ENCODE results near the gene MED15.

The MED15 gene, protein sequence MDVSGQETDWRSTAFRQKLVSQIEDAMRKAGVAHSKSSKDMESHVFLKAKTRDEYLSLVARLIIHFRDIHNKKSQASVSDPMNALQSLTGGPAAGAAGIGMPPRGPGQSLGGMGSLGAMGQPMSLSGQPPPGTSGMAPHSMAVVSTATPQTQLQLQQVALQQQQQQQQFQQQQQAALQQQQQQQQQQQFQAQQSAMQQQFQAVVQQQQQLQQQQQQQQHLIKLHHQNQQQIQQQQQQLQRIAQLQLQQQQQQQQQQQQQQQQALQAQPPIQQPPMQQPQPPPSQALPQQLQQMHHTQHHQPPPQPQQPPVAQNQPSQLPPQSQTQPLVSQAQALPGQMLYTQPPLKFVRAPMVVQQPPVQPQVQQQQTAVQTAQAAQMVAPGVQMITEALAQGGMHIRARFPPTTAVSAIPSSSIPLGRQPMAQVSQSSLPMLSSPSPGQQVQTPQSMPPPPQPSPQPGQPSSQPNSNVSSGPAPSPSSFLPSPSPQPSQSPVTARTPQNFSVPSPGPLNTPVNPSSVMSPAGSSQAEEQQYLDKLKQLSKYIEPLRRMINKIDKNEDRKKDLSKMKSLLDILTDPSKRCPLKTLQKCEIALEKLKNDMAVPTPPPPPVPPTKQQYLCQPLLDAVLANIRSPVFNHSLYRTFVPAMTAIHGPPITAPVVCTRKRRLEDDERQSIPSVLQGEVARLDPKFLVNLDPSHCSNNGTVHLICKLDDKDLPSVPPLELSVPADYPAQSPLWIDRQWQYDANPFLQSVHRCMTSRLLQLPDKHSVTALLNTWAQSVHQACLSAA

DNA sequence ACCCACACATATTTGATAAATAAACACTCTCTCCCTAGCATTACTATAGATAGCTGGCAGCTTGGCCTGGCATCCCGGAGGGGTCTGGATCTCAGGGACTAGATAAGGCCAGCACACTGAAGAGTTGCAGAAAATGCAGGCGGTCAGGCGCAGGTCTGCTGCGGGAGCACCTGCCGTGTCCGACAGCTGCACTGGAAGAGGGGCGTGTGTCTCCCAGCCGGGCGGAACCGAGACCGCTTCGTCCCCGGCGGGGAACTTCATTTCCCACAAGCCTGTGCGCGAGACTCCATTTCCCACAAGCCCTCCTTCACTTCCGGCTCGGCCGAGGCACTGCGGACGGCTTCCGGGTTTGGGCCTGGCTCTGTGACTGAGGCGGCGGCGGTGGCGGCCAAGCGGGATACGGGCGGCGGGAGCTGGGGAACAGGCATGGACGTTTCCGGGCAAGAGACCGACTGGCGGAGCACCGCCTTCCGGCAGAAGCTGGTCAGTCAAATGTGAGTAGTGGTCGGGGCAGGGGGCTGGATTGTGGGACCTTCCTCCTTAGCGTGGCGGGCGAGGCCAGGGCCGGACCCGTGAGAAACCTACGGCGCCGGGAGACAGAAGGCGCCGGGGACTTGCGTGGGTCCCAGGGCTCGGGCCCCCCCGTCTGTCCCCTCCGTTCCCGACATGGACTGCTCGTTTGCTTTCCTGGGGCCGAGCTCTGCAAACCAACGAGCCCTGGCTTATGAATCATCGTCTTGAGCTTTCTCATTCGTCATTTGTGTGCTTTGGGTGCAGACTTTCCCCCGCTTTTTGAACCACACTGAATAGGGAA lies at the start of gene MED15:
MED15 (plus strand) TSS at position 358 of the 814 bp plus-strand sequence; CDS start at position 427, 69 bp downstream.
- TF ChIP-seq, protein P1, sequence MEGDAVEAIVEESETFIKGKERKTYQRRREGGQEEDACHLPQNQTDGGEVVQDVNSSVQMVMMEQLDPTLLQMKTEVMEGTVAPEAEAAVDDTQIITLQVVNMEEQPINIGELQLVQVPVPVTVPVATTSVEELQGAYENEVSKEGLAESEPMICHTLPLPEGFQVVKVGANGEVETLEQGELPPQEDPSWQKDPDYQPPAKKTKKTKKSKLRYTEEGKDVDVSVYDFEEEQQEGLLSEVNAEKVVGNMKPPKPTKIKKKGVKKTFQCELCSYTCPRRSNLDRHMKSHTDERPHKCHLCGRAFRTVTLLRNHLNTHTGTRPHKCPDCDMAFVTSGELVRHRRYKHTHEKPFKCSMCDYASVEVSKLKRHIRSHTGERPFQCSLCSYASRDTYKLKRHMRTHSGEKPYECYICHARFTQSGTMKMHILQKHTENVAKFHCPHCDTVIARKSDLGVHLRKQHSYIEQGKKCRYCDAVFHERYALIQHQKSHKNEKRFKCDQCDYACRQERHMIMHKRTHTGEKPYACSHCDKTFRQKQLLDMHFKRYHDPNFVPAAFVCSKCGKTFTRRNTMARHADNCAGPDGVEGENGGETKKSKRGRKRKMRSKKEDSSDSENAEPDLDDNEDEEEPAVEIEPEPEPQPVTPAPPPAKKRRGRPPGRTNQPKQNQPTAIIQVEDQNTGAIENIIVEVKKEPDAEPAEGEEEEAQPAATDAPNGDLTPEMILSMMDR (IDR thresholded peaks at IDR 0.05; ENCODE audit: unreplicated experiment in 3 of 3) = no peak

DNA sequence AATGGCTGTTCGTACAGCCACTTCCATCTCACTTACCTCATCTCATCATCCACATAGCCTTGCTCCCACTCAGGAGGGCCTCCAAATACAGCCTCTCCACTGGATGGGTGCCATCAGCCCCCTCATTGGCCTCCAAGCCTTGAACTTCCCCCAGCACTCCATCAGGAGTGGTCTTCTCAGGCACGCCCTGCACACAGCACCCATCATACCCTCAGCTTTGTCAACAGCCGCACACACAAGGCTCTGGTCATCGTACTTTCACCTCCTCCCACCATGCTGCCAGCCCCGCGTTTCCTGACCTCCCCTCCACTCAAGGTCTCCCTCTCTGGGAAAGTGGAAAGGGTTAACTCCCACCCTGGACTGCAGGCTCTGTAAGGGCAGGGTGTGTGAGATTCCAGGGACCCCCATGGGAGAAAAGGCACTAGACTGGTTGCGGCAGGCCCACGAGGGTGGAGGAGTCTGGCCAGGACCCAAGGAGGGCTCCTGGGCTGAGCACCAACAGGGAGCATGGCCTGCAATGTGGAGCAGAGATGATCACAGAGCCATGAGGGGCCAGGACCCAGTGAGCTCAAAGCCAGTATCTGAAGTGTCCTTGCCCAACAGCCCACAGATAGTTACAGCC lies 48.8 kb upstream of the MED15 start:
- Mint-ChIP-seq H3K36me3 (ENCODE audit: low read depth) (peaks cover 40% of the 10 kb centered on the region), H3K4me1 (peaks cover 21% of the 10 kb centered on the region), H3K27me3 (ENCODE audit: low read depth) (no peaks in the 10 kb centered on the region), H3K9me3 (no peaks in the 10 kb centered on the region), H3K27ac (no peak overlapping the region), H3K4me3 (no peak overlapping the region)
- TF ChIP-seq, protein P1 (IDR thresholded peaks at IDR 0.05; ENCODE audit: unreplicated experiment in 3 of 3) = no peak

More for the DNA sequence above, at the start of gene MED15:
- H3K36me3 Mint-ChIP-seq (ENCODE audit: low read depth) = peaks cover 5% of the 10 kb centered on the region
- H3K4me1 Mint-ChIP-seq = peaks cover 56% of the 10 kb centered on the region
- H3K27me3 Mint-ChIP-seq (ENCODE audit: low read depth) = no peaks in the 10 kb centered on the region
- peak within 1 kb of the TSS; percentile 90 to 98 (median 96) for H3K4me3 Mint-ChIP-seq
- peak within 1 kb of the TSS; percentile 93 to 98 (median 96) for H3K27ac Mint-ChIP-seq
- no peaks in the 10 kb centered on the region for H3K9me3 Mint-ChIP-seq

DNA sequence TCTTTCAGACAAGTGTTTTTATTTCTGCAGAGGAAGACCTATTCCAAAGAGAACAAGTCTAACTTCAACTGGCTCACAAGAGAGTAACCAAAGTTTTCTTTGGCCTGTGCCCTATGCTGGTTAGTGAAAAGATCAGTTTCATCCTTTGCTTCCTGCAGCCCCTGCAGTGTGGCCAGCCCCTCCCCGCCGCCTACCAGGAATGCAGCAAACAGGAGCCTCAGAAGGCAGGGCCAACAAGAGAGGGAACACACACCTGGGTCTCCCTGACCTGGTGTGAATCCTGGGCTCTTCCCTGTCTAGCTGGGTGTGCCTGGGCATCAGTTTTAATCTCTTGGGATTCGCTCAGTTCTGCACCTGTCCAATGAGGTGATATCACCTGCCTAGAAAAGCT lies 48.3 kb upstream of the MED15 start:
- Mint-ChIP-seq H3K36me3 (ENCODE audit: low read depth) (peaks cover 45% of the 10 kb centered on the region), H3K4me1 (peaks cover 21% of the 10 kb centered on the region), H3K9me3 (no peaks in the 10 kb centered on the region)

DNA sequence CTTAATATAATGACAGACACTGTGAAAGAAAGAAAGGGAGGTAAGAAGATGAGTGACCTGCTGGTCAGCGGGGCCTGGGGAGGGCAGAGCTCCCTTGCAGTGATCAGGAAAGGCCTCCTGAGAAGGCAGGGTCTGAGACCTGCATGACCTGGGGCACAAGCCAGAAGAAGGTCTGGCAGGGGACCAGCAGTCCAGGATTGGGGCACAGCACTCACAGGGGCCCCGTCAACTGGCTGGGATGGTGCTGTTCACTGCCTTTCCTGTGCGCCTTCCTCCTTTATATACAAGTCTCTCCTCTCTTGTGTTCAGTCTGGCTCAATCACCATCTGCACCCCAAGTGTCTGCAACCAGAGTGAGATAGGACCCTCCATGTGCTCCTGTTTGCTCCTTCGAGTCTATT lies 47.5 kb upstream of the MED15 start:
- H3K27ac Mint-ChIP-seq = peak overlapping the region in 1 of 3 experiments; percentile 22
- no peaks in the 10 kb centered on the region for H3K27me3 Mint-ChIP-seq (ENCODE audit: low read depth)
- peaks cover 21% of the 10 kb centered on the region for H3K4me1 Mint-ChIP-seq
- no peaks in the 10 kb centered on the region for H3K9me3 Mint-ChIP-seq
- H3K36me3 Mint-ChIP-seq (ENCODE audit: low read depth) = peaks cover 48% of the 10 kb centered on the region
- no peak overlapping the region for H3K4me3 Mint-ChIP-seq
- TF ChIP-seq, protein P1 (IDR thresholded peaks at IDR 0.05; ENCODE audit: unreplicated experiment in 3 of 3) = no peak

More for the DNA sequence above, 48.3 kb upstream of the MED15 start:
- H3K27ac Mint-ChIP-seq = peak overlapping the region in 2 of 3 experiments; percentile 14 to 22
- TF ChIP-seq, protein P1 (IDR thresholded peaks at IDR 0.05; ENCODE audit: unreplicated experiment in 3 of 3) = no peak
- no peak overlapping the region for H3K4me3 Mint-ChIP-seq
- H3K27me3 Mint-ChIP-seq (ENCODE audit: low read depth) = no peaks in the 10 kb centered on the region

DNA sequence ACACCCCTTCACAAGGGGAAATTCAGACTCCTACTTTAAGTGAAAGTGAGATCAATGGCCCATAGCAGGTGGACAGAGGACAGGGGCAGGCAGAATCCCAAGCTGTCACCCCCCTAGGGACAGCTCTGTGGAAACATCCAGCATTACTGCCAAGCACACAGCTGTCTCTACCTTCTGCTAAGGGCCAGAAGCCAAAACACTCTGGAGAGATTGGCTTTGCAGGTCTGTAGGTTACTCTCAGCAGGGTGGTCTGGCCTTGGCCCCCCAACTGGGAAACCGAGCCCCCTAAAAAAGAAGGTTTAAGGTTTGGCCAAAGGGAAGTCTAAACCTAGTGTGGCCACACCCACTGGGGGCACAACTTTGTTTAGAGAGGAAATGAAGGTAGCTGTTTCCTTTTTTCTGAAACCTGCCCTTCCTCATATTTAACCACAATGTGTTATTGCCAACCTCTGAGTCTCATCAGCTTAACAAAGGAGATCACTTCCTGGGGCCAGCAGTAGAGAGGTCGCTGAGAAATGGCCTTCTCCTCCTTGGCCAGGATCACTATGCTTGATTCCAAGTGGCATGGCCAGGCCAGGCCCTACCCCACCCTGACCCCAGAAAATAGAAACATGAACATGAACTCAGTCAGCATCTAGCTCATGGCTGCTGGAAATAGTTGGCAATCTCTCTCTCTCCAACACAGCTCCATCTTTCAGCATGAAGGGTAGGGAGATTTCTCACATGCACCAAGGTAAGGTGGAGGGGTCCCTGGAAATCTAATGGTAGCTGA lies 43.9 kb upstream of the MED15 start:
- Mint-ChIP-seq H3K36me3 (ENCODE audit: low read depth) (peaks cover 35% of the 10 kb centered on the region), H3K4me1 (peaks cover 26% of the 10 kb centered on the region), H3K27me3 (ENCODE audit: low read depth) (no peaks in the 10 kb centered on the region), H3K4me3 (no peak overlapping the region), H3K27ac (no peak overlapping the region), H3K9me3 (no peaks in the 10 kb centered on the region)
- TF ChIP-seq, protein P1 (IDR thresholded peaks at IDR 0.05; ENCODE audit: unreplicated experiment in 3 of 3) = no peak
